ENCODE data around the gene DPYSL4. TPM values are rescaled to one million over a fixed set of nuclear protein-coding genes. Genes with fewer than 3 reads are reported as not detected.

The DPYSL4 gene
- total RNA-seq, 1 experiment from 2014 or later, result 26.3 TPM

DNA sequence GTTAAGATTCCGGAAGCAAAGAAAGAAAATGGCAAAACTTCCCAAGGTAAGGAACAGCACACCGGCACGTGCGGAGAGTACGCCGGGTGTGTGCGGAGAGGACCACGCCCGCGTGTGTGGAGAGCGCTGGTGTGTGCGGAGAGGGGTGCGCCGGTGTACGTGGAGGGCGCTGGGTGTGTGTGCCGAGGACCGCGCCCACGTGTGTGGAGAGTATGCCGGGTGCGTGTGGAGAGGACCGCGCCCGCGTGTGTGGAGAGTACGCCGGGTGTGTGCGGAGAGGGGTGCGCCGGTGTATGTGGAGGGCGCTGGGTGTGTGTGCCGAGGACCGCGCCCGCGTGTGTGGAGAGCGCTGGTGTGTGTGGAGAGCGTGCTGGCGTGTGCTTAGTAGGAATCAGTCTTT is 48.6 kb upstream of the DPYSL4 start:
- H3K56ac ChIP-seq (ENCODE audit: insufficient read length, low read depth, low read length), result no peak overlapping the region
- no peak overlapping the region; a peak in 1 of 7 replicates for H3K27ac Mint-ChIP-seq
- H2BK120ac ChIP-seq (ENCODE audit: low read depth, low read length, poor library complexity, severe bottlenecking), result no peak overlapping the region
- no peak overlapping the region for H4K5ac ChIP-seq (ENCODE audit: insufficient read length, low read depth, low read length)
- no peak overlapping the region for H2AFZ ChIP-seq (ENCODE audit: low read length)
- no peak overlapping the region for H2BK15ac ChIP-seq (ENCODE audit: low read depth, low read length)
- no peaks in the 10 kb centered on the region for H3K9me3 ChIP-seq (ENCODE audit: control insufficient read depth, low read depth, low read length)
- no peak overlapping the region for H3K27ac ChIP-seq (ENCODE audit: insufficient read length, low read depth, low read length)
- no peak overlapping the region for H4K91ac ChIP-seq (ENCODE audit: insufficient read length, low read depth, low read length)
- no peaks in the 10 kb centered on the region for H3K4me1 ChIP-seq (ENCODE audit: insufficient read depth, low read length)
- H2BK5ac ChIP-seq (ENCODE audit: insufficient read length, low read length), result no peak overlapping the region
- no peaks in the 10 kb centered on the region for H3K9me3 Mint-ChIP-seq
- TF ChIP-seq, protein P1, sequence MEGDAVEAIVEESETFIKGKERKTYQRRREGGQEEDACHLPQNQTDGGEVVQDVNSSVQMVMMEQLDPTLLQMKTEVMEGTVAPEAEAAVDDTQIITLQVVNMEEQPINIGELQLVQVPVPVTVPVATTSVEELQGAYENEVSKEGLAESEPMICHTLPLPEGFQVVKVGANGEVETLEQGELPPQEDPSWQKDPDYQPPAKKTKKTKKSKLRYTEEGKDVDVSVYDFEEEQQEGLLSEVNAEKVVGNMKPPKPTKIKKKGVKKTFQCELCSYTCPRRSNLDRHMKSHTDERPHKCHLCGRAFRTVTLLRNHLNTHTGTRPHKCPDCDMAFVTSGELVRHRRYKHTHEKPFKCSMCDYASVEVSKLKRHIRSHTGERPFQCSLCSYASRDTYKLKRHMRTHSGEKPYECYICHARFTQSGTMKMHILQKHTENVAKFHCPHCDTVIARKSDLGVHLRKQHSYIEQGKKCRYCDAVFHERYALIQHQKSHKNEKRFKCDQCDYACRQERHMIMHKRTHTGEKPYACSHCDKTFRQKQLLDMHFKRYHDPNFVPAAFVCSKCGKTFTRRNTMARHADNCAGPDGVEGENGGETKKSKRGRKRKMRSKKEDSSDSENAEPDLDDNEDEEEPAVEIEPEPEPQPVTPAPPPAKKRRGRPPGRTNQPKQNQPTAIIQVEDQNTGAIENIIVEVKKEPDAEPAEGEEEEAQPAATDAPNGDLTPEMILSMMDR (conservative IDR thresholded peaks at IDR 0.05), result no peak
- H4K20me1 ChIP-seq (ENCODE audit: control insufficient read depth, insufficient read depth, insufficient read length), result no peaks in the 10 kb centered on the region
- H3T11ph ChIP-seq (ENCODE audit: low read length), result no peak overlapping the region
- no peak overlapping the region for H3K4ac ChIP-seq (ENCODE audit: low read depth, low read length)
- H3K9ac ChIP-seq (ENCODE audit: extremely low read depth, insufficient read length, low read length), result no peak overlapping the region
- peaks cover 3 to 9% of the 10 kb centered on the region in 2 experiments for H3K4me1 Mint-ChIP-seq
- H3K4me3 Mint-ChIP-seq, result no peak overlapping the region
- H3K23me2 ChIP-seq (ENCODE audit: insufficient read length, low read depth, low read length, poor library complexity, severe bottlenecking), result no peaks in the 10 kb centered on the region
- H2AK5ac ChIP-seq (ENCODE audit: insufficient read length, low read length), result no peak overlapping the region
- no peaks in the 10 kb centered on the region for H3K79me1 ChIP-seq (ENCODE audit: insufficient read depth, low read depth, low read length, poor library complexity, severe bottlenecking)
- H3K27me3 ChIP-seq (ENCODE audit: insufficient read depth, low read length), result no peaks in the 10 kb centered on the region
- H3K18ac ChIP-seq (ENCODE audit: insufficient read length, low read depth, low read length), result no peak overlapping the region
- WGBS (ENCODE audit: extremely low coverage, insufficient read length, low lambda C conversion rate), result no CpG with 5 or more reads among the region's 40 CpGs
- DNase-seq, result no peak
- H3K4me2 ChIP-seq (ENCODE audit: insufficient read depth, insufficient read length, low read length), result no peak overlapping the region
- H3K23ac ChIP-seq (ENCODE audit: insufficient read length, low read depth, low read length), result no peak overlapping the region
- no peaks in the 10 kb centered on the region; the same call in 1 of the 2 replicates for H3K27me3 Mint-ChIP-seq (ENCODE audit: low read depth)
- H3K14ac ChIP-seq (ENCODE audit: insufficient read depth, low read length), result no peak overlapping the region
- no peaks in the 10 kb centered on the region for H3K79me2 ChIP-seq (ENCODE audit: insufficient read depth, low read length)
- no peaks in the 10 kb centered on the region; a peak in 1 of 7 replicates for H3K36me3 Mint-ChIP-seq (ENCODE audit: insufficient read depth in 1 of 3, low read depth in 3 of 3)
- no peak overlapping the region for H2BK12ac ChIP-seq (ENCODE audit: insufficient read length, low read depth, low read length)
- no peak overlapping the region for H4K8ac ChIP-seq (replicated peaks; ENCODE audit: insufficient read length, low read depth, low read length)
- H2BK20ac ChIP-seq (ENCODE audit: low read depth, low read length, poor library complexity, severe bottlenecking), result no peak overlapping the region

All from H9 (cell line).